Measurements from ENCODE around the gene H2BK1.

GRCh38 chr7:151245360-151246101 is 35.2 kb upstream of the H2BK1 start:
- TF ChIP-seq, protein P1, sequence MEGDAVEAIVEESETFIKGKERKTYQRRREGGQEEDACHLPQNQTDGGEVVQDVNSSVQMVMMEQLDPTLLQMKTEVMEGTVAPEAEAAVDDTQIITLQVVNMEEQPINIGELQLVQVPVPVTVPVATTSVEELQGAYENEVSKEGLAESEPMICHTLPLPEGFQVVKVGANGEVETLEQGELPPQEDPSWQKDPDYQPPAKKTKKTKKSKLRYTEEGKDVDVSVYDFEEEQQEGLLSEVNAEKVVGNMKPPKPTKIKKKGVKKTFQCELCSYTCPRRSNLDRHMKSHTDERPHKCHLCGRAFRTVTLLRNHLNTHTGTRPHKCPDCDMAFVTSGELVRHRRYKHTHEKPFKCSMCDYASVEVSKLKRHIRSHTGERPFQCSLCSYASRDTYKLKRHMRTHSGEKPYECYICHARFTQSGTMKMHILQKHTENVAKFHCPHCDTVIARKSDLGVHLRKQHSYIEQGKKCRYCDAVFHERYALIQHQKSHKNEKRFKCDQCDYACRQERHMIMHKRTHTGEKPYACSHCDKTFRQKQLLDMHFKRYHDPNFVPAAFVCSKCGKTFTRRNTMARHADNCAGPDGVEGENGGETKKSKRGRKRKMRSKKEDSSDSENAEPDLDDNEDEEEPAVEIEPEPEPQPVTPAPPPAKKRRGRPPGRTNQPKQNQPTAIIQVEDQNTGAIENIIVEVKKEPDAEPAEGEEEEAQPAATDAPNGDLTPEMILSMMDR (conservative IDR thresholded peaks at IDR 0.05) = peak; percentile 73
- no peak for TF ChIP-seq ZFX (IDR thresholded peaks at IDR 0.05)
